Suprapubic skin (tissue), 3 donors: ENCODE results near the gene FKBP8.

Source experiments
- CTCF ChIP-seq, 2 donors: fragments of 200-600 bp in 1 of 2; fragments of 450-650 bp in 1 of 2; sonication (generic) in 1 of 2; IDR thresholded peaks; one replicate each; pipeline ENCODE4 v1.5.1; 2016 to 2019; ENCODE audit warnings: antibody characterized with exemption in 2 of 2, mild to moderate bottlenecking in 1 of 2, moderate library complexity in 1 of 2
- POLR2A ChIP-seq, 2 donors: fragments of 450-650 bp; IDR thresholded peaks; one replicate each; pipeline ENCODE4 v1.6.1; 2017; ENCODE audit warnings: antibody characterized with exemption in 2 of 2, mild to moderate bottlenecking in 2 of 2, moderate library complexity in 2 of 2

- no peak for TF ChIP-seq CTCF (IDR thresholded peaks at IDR 0.05)
- no peak for TF ChIP-seq POLR2A (IDR thresholded peaks at IDR 0.05)
These were observed 15.2 kb upstream of the FKBP8 start for GRCh38 chr19:18558604-18559003.
